Stimulated activated naive CD8-positive, alpha-beta T cell treated with anti-CD3 and anti-CD28 coated beads, Interleukin-15, amount 100 ng/mL, for 72 hours (primary cell): Measurements from ENCODE around the gene WDCP.
"Not testable (repeated sequence)": the region's sequence is repeated elsewhere in the genome, so short reads cannot be mapped to it uniquely, and the experiment has no call there.

Experiments
- ATAC-seq: fragments of 150-1000 bp; cut with Tn5 transposase; 2 replicates; pipeline ENCODE4 v1.10.0; 2021; ENCODE audit warnings: mild to moderate bottlenecking, moderate library complexity
- DNase-seq, 2 donors: peaks; one replicate each; pipeline ENCODE4 v3.0.0; 2021 to 2022
- H3K27ac Mint-ChIP-seq, 2 donors: one replicate each; pipeline ENCODE4 v1.8.0; 2022; ENCODE audit warnings: mild to moderate bottlenecking in 2 of 2, mixed read lengths in 2 of 2, moderate library complexity in 2 of 2
- H3K27me3 Mint-ChIP-seq: one replicate; pipeline ENCODE4 v1.8.0; 2022; ENCODE audit warnings: mixed read lengths
- H3K4me1 Mint-ChIP-seq: one replicate; pipeline ENCODE4 v1.8.0; 2022; ENCODE audit warnings: mild to moderate bottlenecking, mixed read lengths
- H3K4me3 Mint-ChIP-seq, 2 donors: one replicate each; pipeline ENCODE4 v1.8.0; 2022; ENCODE audit warnings: mild to moderate bottlenecking in 2 of 2, mixed read lengths in 2 of 2, moderate library complexity in 1 of 2
- H3K9me3 Mint-ChIP-seq, 2 donors: one replicate each; pipeline ENCODE4 v1.8.0; 2022; ENCODE audit warnings: mixed read lengths in 2 of 2

The WDCP gene

GRCh38 chr2:24046930-24047702 lies at the start of gene WDCP:
TSS of gene WDCP (minus strand) at chr2:24047391. CDS start at chr2:24039494, 7,897 bp downstream.
- Mint-ChIP-seq H3K4me1 (peaks cover 31% of the 10 kb centered on the region), H3K4me3 (peak within 1 kb of the TSS; percentile 96 to 99), H3K9me3 (no peaks in the 10 kb centered on the region), H3K27me3 (no peaks in the 10 kb centered on the region), H3K27ac (peak within 1 kb of the TSS; percentile 94 to 99)
- ATAC-seq (peak; percentile 99), DNase-seq (peak; percentile 88 to 95)

GRCh38 chr2:24095171-24095677 lies 48.0 kb upstream of the WDCP start:
- not testable (repeated sequence) for H3K4me3 Mint-ChIP-seq, DNase-seq, ATAC-seq

GRCh38 chr2:24093270-24093669 lies 46.1 kb upstream of the WDCP start:
- H3K27ac Mint-ChIP-seq, H3K4me1 Mint-ChIP-seq, H3K9me3 Mint-ChIP-seq, H3K27me3 Mint-ChIP-seq, ATAC-seq, DNase-seq, H3K4me3 Mint-ChIP-seq: not testable (repeated sequence)

More at GRCh38 chr2:24095171-24095677, 48.0 kb upstream of the WDCP start:
- H3K27me3 Mint-ChIP-seq, H3K27ac Mint-ChIP-seq, H3K4me1 Mint-ChIP-seq: not testable (repeated sequence)
- H3K9me3 Mint-ChIP-seq, result peaks cover 4 to 22% of the 10 kb centered on the region in 2 donors

DNA sequence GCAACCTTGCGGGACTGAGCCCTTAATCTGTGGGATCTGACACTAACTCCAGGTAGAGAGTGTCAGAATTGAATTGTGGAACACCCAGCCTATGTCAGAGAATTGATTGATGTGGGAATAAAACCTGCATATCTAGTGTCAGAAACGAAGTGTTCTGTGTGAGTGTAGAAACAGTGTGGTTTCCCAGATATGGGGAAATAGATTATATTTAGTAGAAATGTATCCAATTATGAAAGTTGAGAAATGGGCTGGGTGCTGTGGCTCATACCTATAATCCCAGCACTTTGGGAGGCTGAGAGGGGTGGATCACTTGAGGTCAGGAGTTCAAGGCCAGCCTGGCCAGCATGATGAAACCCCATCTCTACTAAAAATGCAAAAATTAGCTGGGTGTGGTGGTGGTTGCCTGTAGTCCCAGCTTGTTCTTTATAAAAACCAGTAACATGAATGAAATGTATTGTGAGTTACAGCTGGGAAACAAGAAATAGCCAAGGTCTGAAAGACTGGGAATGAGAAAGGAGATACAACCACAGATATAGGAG lies 41.7 kb upstream of the WDCP start:
- DNase-seq (no peak), ATAC-seq (no peak)
- Mint-ChIP-seq H3K9me3 (no peaks in the 10 kb centered on the region), H3K27ac (no peak overlapping the region), H3K27me3 (no peaks in the 10 kb centered on the region), H3K4me3 (no peak overlapping the region), H3K4me1 (no peaks in the 10 kb centered on the region)

GRCh38 chr2:24087032-24087431 lies 39.8 kb upstream of the WDCP start:
- Mint-ChIP-seq H3K4me1 (peaks cover 7% of the 10 kb centered on the region), H3K27ac (no peak overlapping the region), H3K9me3 (no peaks in the 10 kb centered on the region), H3K27me3 (no peaks in the 10 kb centered on the region), H3K4me3 (no peak overlapping the region)
- no peak for DNase-seq
- no peak for ATAC-seq

- Mint-ChIP-seq H3K4me3 (no peak overlapping the region), H3K27me3 (no peaks in the 10 kb centered on the region), H3K4me1 (peaks cover 7% of the 10 kb centered on the region), H3K27ac (peak overlapping the region in 1 of 2 donors; percentile 26), H3K9me3 (no peaks in the 10 kb centered on the region)
- ATAC-seq (no peak), DNase-seq (no peak)
Measured at GRCh38 chr2:24086241-24086640, 39.0 kb upstream of the WDCP start.

GRCh38 chr2:24085200-24085489 lies 38.0 kb upstream of the WDCP start:
- no peaks in the 10 kb centered on the region for H3K27me3 Mint-ChIP-seq
- H3K27ac Mint-ChIP-seq, result no peak overlapping the region
- H3K4me3 Mint-ChIP-seq, result peak overlapping the region; percentile 85 to 90
- DNase-seq, result no peak
- no peak for ATAC-seq
- H3K9me3 Mint-ChIP-seq, result no peaks in the 10 kb centered on the region
- peaks cover 7% of the 10 kb centered on the region for H3K4me1 Mint-ChIP-seq

GRCh38 chr2:24084386-24085199 lies 37.4 kb upstream of the WDCP start, which contains the start of gene TP53I3:
TSS of gene TP53I3 (minus strand) at chr2:24084834. CDS start at chr2:24084326, 508 bp downstream.
- Mint-ChIP-seq H3K4me1 (peaks cover 7% of the 10 kb centered on the region), H3K4me3 (peak within 1 kb of the TSS; percentile 85 to 90), H3K27ac (peak within 1 kb of the TSS; percentile 62 to 75), H3K27me3 (no peaks in the 10 kb centered on the region), H3K9me3 (no peaks in the 10 kb centered on the region)
- ATAC-seq, result peak; percentile 96
- peak; percentile 83 to 93 for DNase-seq

GRCh38 chr2:24083567-24084385 lies 36.6 kb upstream of the WDCP start:
- H3K27ac Mint-ChIP-seq, result peak overlapping the region; percentile 30 to 62
- peak in 1 of 2 donors; percentile 63 for DNase-seq
- no peaks in the 10 kb centered on the region for H3K27me3 Mint-ChIP-seq
- H3K9me3 Mint-ChIP-seq, result no peaks in the 10 kb centered on the region
- ATAC-seq, result peak; percentile 74
- peak overlapping the region; percentile 85 to 90 for H3K4me3 Mint-ChIP-seq
- H3K4me1 Mint-ChIP-seq, result peaks cover 11% of the 10 kb centered on the region

- Mint-ChIP-seq H3K27ac (no peak overlapping the region), H3K4me3 (peak overlapping the region; percentile 85 to 90), H3K27me3 (no peaks in the 10 kb centered on the region), H3K9me3 (no peaks in the 10 kb centered on the region), H3K4me1 (peaks cover 13% of the 10 kb centered on the region)
- ATAC-seq (no peak), DNase-seq (no peak)
Measured at GRCh38 chr2:24082787-24083566, 35.8 kb upstream of the WDCP start.

GRCh38 chr2:24080701-24081100 lies 33.5 kb upstream of the WDCP start:
- no peak overlapping the region for H3K4me3 Mint-ChIP-seq
- no peak for DNase-seq
- H3K27ac Mint-ChIP-seq, result no peak overlapping the region
- no peak for ATAC-seq
- H3K4me1 Mint-ChIP-seq, result peaks cover 21% of the 10 kb centered on the region
- H3K27me3 Mint-ChIP-seq, result no peaks in the 10 kb centered on the region
- no peaks in the 10 kb centered on the region for H3K9me3 Mint-ChIP-seq

GRCh38 chr2:24077879-24078278 lies 30.7 kb upstream of the WDCP start:
- ATAC-seq (no peak), DNase-seq (no peak)
- Mint-ChIP-seq H3K9me3 (no peaks in the 10 kb centered on the region), H3K4me3 (peak overlapping the region; percentile 92 to 97), H3K27ac (peak overlapping the region in 1 of 2 donors; percentile 81), H3K4me1 (peaks cover 37% of the 10 kb centered on the region), H3K27me3 (no peaks in the 10 kb centered on the region)

- Mint-ChIP-seq H3K27me3 (no peaks in the 10 kb centered on the region), H3K27ac (peak overlapping the region in 1 of 2 donors; percentile 81), H3K9me3 (no peaks in the 10 kb centered on the region), H3K4me1 (peaks cover 40% of the 10 kb centered on the region), H3K4me3 (peak overlapping the region; percentile 92 to 97)
- ATAC-seq (no peak), DNase-seq (peak in 1 of 2 donors; percentile 12)
Measured at GRCh38 chr2:24077535-24077877, 30.3 kb upstream of the WDCP start.

GRCh38 chr2:24076849-24077534 lies 29.8 kb upstream of the WDCP start:
- H3K27me3 Mint-ChIP-seq, result no peaks in the 10 kb centered on the region
- DNase-seq, result no peak
- peak; percentile 39 for ATAC-seq
- H3K4me1 Mint-ChIP-seq, result peaks cover 46% of the 10 kb centered on the region
- peak overlapping the region; percentile 59 to 99 for H3K27ac Mint-ChIP-seq
- no peaks in the 10 kb centered on the region for H3K9me3 Mint-ChIP-seq
- peak overlapping the region; percentile 92 to 97 for H3K4me3 Mint-ChIP-seq
